GM23248 (cell line): ENCODE measurements around the gene ASAP2. TPM values are rescaled to one million over a fixed set of nuclear protein-coding genes. Genes with fewer than 3 reads are reported as not detected.
A peak's percentile ranks its signal among the peaks of the same experiment; 100 is the strongest.

Experiments used
- DNase-seq: peaks from one replicate; pipeline ENCODE4 v3.0.0-alpha.2; 2015
- H2AFZ ChIP-seq: fragments of 200-600 bp; sonication (generic); 2 replicates; pipeline ENCODE4 v1.6.1; 2016; ENCODE audit warnings: antibody characterized with exemption
- H3F3A ChIP-seq: fragments of 200-600 bp; sonication (generic); 2 replicates; pipeline ENCODE4 v1.6.1; 2016; ENCODE audit warnings: mild to moderate bottlenecking, antibody characterized with exemption, mixed run types; ENCODE audit not compliant: insufficient read depth
- H3K27ac ChIP-seq: fragments of 200-600 bp; sonication (generic); 2 replicates; pipeline ENCODE4 v1.5.1; 2016; ENCODE audit warnings: mild to moderate bottlenecking
- H3K27me3 ChIP-seq: fragments of 200-600 bp; sonication (generic); replicated peaks from 2 replicates; pipeline ENCODE4 v1.6.1; 2016; ENCODE audit warnings: mild to moderate bottlenecking; ENCODE audit not compliant: insufficient read depth
- H3K36me3 ChIP-seq: fragments of 200-600 bp; sonication (generic); 2 replicates; pipeline ENCODE4 v1.6.1; 2016; ENCODE audit warnings: low read depth, mild to moderate bottlenecking
- H3K4me1 ChIP-seq: fragments of 200-600 bp; sonication (generic); 2 replicates; pipeline ENCODE4 v1.6.1; 2016; ENCODE audit warnings: mild to moderate bottlenecking; ENCODE audit not compliant: insufficient read depth
- H3K4me2 ChIP-seq: fragments of 200-600 bp; sonication (generic); one replicate; pipeline ENCODE4 v1.6.1; 2016; ENCODE audit warnings: mild to moderate bottlenecking; ENCODE audit not compliant: unreplicated experiment
- H3K4me3 ChIP-seq: fragments of 200-600 bp; sonication (generic); 2 replicates; pipeline ENCODE4 v1.5.1; 2016; ENCODE audit warnings: mild to moderate bottlenecking
- H3K79me2 ChIP-seq: fragments of 200-600 bp; sonication (generic); 2 replicates; pipeline ENCODE4 v1.6.1; 2016; ENCODE audit warnings: mild to moderate bottlenecking; ENCODE audit not compliant: insufficient read depth
- H3K9ac ChIP-seq: fragments of 200-600 bp; sonication (generic); 2 replicates; pipeline ENCODE4 v1.6.1; 2016; ENCODE audit warnings: mild to moderate bottlenecking
- H3K9me2 ChIP-seq: fragments of 200-600 bp; sonication (generic); 2 replicates; pipeline ENCODE4 v1.6.1; 2016; ENCODE audit warnings: mixed run types, mild to moderate bottlenecking, moderate library complexity; ENCODE audit not compliant: insufficient read depth
- H3K9me3 ChIP-seq: fragments of 200-600 bp; sonication (generic); one replicate; pipeline ENCODE4 v1.6.1; 2017; ENCODE audit warnings: low read depth
- H4K20me1 ChIP-seq: fragments of 200-600 bp; sonication (generic); 2 replicates; pipeline ENCODE4 v1.6.0; 2016; ENCODE audit not compliant: insufficient read depth
- EZH2 ChIP-seq: fragments of 200-600 bp; sonication (generic); IDR thresholded peaks from 2 replicates; pipeline ENCODE4 v1.6.1; 2018; ENCODE audit warnings: antibody characterized with exemption, mild to moderate bottlenecking; ENCODE audit not compliant: insufficient read depth, poor library complexity, severe bottlenecking
- EZH2phosphoT487 ChIP-seq: fragments of 200-600 bp; sonication (generic); IDR thresholded peaks from 2 replicates; pipeline ENCODE4 v1.6.1; 2018; ENCODE audit warnings: antibody characterized with exemption, moderate library complexity, mild to moderate bottlenecking, low read depth; ENCODE audit not compliant: insufficient read depth
- WGBS, 2 experiments: methylation state at CpG; one replicate each; pipeline ENCODE4 v1.1.6; 2015 to 2017; ENCODE audit warnings: low lambda C conversion rate in 2 of 2, low coverage in 1 of 2; ENCODE audit errors: missing lambda C conversion rate in 2 of 2; 5-methylcytosine and 5-hydroxymethylcytosine counted together
- in situ Hi-C: fragments of 300-500 bp; cut with MboI; formaldehyde crosslinking; loops from 2 replicates; pipeline ENCODE4 v1.15.0; 2020
- polyA plus RNA-seq: library from polyadenylated mRNA; unstranded; fragments of >200 nt; fragmentation: Nextera tagmentation; extraction: Ambion mirVana; gene quantifications from 2 replicates; pipeline ENCODE4 v1.2.1, GENCODE V29; 2016
- total RNA-seq: library from RNA; depleted of rRNA; stranded (reverse); fragments of >200 nt; shearing (Covaris generic); gene quantifications from 2 replicates; pipeline ENCODE4 v1.2.3, GENCODE V29; 2014

Gene ASAP2
- total and polyA plus RNA-seq, 2 experiments from 2014 or later, result 8.8 to 49.6 TPM

DNA sequence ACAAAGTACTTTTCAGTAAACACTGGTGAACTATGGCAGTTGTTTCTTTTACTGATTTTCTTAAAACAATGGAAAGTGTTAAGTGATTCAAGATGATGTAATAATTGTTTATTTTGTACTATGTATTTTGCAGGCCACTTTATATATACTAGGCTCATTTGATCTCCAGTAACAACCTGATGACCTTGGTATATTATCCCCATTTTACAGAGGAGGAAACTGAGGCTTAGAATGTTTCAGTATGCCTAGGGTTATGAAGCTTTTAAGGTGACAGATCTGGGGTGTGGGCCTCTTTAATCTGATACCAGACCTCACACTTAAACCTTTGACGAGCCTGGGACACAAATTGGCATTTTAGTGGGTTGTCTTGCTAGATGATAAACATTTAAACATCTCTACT, 153.5 kb downstream of the ASAP2 start:
- H3F3A ChIP-seq, result peaks cover 59% of the 10 kb centered on the region

DNA sequence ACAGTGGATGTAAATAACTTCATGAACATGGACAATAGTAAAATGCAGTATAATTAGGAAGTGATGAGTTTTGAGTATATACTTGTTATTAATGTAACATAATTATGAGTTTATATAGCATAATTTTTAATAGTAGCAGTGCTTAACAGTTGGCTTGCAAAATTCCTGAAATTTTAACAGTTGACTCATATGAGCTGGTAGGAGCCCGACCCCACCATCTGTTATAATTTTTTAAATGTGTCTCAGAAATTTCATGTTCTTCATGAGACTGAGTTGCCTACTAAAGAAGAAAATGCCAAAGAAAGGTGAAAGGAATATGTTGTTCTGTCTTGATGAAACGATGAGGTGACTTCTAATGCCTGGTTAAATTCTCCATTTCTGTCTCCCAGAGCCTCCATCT, 154.1 kb downstream of the ASAP2 start:
- DNase-seq, result peak; percentile 57
- WGBS, 2 experiments, result 1 to 9% methylated on average over 2 of the region's 2 CpGs
- Histone ChIP-seq H3K9me3 (no peaks in the 10 kb centered on the region), H3K4me1 (peaks cover 31% of the 10 kb centered on the region), H4K20me1 (no peaks in the 10 kb centered on the region), H3K9ac (no peak overlapping the region), H2AFZ (no peak overlapping the region), H3K79me2 (peaks cover 22% of the 10 kb centered on the region; the same call in 1 of the 2 replicates), H3F3A (peaks cover 53% of the 10 kb centered on the region), H3K9me2 (no peaks in the 10 kb centered on the region), H3K27me3 (no peaks in the 10 kb centered on the region), H3K4me2 (no peak overlapping the region), H3K27ac (peak overlapping the region; percentile 29; the same call in 1 of the 2 replicates), H3K36me3 (peaks cover 74% of the 10 kb centered on the region), H3K4me3 (no peak overlapping the region)
- TF ChIP-seq EZH2, result no peak
- TF ChIP-seq EZH2phosphoT487, result no peak
- in situ Hi-C loops, result no loop called here

More for the DNA sequence above, 153.5 kb downstream of the ASAP2 start:
- Histone ChIP-seq H3K4me3 (no peak overlapping the region), H4K20me1 (no peaks in the 10 kb centered on the region), H3K9me2 (no peaks in the 10 kb centered on the region), H3K36me3 (peaks cover 80% of the 10 kb centered on the region), H3K27ac (0 out of 2 replicates have a peak overlapping the region, but pooled peaks have one; percentile 29), H2AFZ (no peak overlapping the region), H3K9me3 (no peaks in the 10 kb centered on the region), H3K4me1 (peaks cover 36% of the 10 kb centered on the region), H3K4me2 (no peak overlapping the region), H3K9ac (no peak overlapping the region), H3K79me2 (peaks cover 22% of the 10 kb centered on the region; the same call in 1 of the 2 replicates), H3K27me3 (no peaks in the 10 kb centered on the region)
- in situ Hi-C loops, result no loop called here
- 52 to 64% methylated on average over 1 of the region's 1 CpG for WGBS, 2 experiments
- no peak for DNase-seq
- TF ChIP-seq EZH2 (no peak), EZH2phosphoT487 (no peak)

DNA sequence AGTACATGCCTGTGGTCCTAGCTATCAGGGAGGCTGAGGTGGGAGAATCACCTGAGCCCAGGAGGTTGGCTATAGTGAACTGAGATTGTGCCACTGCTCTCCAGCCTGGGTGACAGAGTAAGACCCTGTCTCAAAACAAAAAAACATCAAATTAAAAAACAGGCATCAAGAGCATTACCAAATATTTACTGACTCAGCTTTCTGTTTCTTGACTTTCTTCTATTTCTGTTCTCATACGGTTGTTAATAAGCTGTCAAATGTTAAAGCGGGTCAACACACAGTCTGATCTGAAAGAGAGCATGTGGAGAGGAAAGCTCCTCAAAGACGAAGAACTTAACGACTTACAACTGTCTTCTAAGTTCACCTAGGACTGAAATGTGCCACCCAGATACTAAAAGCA, 157.8 kb downstream of the ASAP2 start:
- Histone ChIP-seq H3K9me2 (no peaks in the 10 kb centered on the region), H2AFZ (no peak overlapping the region), H3K36me3 (peaks cover 58% of the 10 kb centered on the region), H3K9ac (no peak overlapping the region), H3F3A (peaks cover 24% of the 10 kb centered on the region), H3K4me3 (no peak overlapping the region), H3K27me3 (no peaks in the 10 kb centered on the region), H3K9me3 (no peaks in the 10 kb centered on the region), H3K4me2 (no peak overlapping the region), H3K27ac (no peak overlapping the region), H3K79me2 (peaks cover 23% of the 10 kb centered on the region; the same call in 1 of the 2 replicates), H4K20me1 (no peaks in the 10 kb centered on the region), H3K4me1 (peaks cover 18% of the 10 kb centered on the region)
- in situ Hi-C loops, result no loop called here
- TF ChIP-seq EZH2 (no peak), EZH2phosphoT487 (no peak)
- DNase-seq, result no peak
- 83 to 84% methylated on average over 4 of the region's 4 CpGs for WGBS, 2 experiments

DNA sequence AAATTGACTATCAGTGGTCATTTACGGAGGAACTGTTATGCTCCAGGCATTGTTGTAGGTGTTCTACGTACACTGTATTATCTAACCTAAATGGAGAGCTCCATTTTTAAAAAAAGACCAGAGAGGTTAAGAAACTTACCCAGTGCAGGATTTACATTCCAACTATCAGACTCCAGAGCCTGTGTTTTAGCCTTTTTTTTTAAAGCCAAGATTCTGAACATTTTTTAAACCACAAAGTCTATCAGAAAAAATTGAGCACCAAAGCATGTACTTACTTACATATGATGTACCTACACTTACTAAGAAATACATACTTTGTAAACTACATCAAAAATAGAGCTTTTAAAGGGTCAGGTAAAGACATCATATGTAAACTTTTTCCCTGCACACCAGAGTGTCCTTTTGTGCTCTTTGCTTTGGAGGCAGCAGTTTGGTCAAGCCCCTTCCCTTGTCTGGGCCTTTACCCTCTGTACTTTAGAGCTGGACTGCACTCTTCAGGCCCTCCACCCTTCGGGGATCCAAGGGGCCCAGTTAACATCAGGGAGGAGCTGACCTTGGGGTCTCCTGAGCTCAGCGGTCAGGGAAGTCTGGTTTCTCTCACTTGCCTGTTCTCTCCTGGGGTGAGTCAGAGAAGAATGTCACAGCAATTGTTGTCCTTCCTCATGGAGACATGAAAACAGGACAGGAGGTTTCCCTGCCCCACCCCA, 158.3 kb downstream of the ASAP2 start:
- peak overlapping the region; percentile 12; the same call in 1 of the 2 replicates for H3K9ac ChIP-seq
- no peaks in the 10 kb centered on the region for H4K20me1 ChIP-seq
- H3K27me3 ChIP-seq, result no peaks in the 10 kb centered on the region
- no peaks in the 10 kb centered on the region for H3K9me3 ChIP-seq
- H3K4me3 ChIP-seq, result no peak overlapping the region
- H3K27ac ChIP-seq, result no peak overlapping the region
- H3K9me2 ChIP-seq, result no peaks in the 10 kb centered on the region
- DNase-seq, result peak; percentile 26
- in situ Hi-C loops, result no loop called here
- peaks cover 24% of the 10 kb centered on the region for H3F3A ChIP-seq
- 62 to 65% methylated on average over 4 of the region's 4 CpGs for WGBS, 2 experiments
- no peak overlapping the region for H2AFZ ChIP-seq
- peaks cover 25% of the 10 kb centered on the region; the same call in 1 of the 2 replicates for H3K79me2 ChIP-seq
- peaks cover 15% of the 10 kb centered on the region for H3K4me1 ChIP-seq
- no peak overlapping the region for H3K4me2 ChIP-seq
- H3K36me3 ChIP-seq, result peaks cover 52% of the 10 kb centered on the region
- no peak for TF ChIP-seq EZH2
- TF ChIP-seq EZH2phosphoT487, result no peak
